ENCODE results near the gene LRRC74A.

Gene LRRC74A

DNA sequence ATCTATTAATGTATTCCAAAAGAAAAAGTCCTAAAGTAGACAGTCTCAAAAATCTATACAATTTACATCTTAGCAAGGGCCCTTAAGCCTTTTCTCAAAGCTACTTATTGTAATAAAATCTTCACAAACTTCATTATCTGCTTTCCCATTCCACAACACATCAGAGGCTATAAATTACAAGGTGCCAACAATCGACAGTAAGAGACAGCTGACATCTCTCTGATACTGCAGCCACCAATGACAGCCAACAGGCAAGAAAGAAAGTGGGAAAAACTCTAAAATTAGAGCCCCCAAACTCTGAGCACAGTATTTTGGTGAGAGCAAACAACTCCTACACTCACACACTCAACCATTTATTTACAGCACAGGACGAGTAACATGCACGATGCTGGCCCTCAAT lies 15.7 kb upstream of the LRRC74A start:
- no peak for DNase-seq (ENCODE audit: low read depth, low spot score)

DNA sequence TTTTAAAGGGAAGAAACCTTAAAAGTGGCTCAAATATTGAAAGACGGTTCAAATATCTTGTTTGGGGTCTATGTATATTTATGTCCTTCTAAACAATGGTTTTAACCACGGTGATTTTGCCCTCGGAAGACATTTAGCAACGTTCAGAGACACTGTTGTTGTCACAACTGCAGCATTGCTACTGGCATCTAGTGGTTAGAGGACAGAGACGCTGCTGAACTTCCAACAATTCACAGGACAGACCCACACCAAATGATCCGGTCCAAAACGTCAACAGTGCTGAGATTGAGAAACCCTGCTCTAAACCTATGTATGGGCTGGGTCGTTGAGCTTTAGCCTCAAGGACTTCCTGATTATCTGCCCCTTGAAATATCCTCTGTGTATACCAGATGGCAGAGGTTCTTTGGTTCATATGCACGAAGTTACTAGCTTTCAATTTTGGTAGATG lies 15.2 kb upstream of the LRRC74A start:
- peak; percentile 39 for DNase-seq (ENCODE audit: low read depth, low spot score)

DNA sequence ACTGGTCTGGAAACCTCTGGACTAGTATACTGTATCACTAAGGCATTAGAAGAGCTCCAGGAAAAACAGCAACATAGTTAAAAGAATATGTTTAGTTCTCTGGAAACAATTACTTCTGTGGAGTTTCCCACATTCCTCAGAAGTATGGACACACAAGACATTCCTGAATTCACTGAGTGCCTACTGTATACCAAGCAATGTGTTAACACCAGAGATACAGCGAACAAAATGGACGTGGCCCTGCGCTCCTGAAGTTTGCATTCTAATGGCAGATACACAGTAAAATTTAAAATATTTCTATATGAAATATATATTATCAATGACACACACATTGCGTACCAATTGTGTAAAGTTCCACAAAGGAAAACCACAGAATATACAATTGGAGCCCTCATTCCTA lies 14.6 kb upstream of the LRRC74A start:
- peak; percentile 20 for DNase-seq (ENCODE audit: low read depth, low spot score)

DNA sequence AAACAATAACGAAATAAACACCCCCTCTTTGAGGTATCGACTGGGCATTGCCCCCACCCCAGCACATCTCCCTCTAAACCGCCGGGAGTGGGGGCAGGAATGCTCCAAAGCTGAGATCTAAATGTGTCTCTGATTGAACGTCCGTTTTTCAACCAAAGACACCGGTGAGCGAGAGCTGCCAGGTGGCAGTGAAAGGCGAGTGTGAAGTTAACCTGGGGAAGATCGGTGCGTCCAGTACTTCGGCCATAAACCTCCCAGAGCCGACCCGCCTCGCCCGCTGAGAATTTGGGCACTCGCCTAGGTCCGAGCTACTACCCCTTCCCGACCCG lies 14.2 kb upstream of the LRRC74A start:
- DNase-seq (ENCODE audit: low read depth, low spot score): peak; percentile 29

DNA sequence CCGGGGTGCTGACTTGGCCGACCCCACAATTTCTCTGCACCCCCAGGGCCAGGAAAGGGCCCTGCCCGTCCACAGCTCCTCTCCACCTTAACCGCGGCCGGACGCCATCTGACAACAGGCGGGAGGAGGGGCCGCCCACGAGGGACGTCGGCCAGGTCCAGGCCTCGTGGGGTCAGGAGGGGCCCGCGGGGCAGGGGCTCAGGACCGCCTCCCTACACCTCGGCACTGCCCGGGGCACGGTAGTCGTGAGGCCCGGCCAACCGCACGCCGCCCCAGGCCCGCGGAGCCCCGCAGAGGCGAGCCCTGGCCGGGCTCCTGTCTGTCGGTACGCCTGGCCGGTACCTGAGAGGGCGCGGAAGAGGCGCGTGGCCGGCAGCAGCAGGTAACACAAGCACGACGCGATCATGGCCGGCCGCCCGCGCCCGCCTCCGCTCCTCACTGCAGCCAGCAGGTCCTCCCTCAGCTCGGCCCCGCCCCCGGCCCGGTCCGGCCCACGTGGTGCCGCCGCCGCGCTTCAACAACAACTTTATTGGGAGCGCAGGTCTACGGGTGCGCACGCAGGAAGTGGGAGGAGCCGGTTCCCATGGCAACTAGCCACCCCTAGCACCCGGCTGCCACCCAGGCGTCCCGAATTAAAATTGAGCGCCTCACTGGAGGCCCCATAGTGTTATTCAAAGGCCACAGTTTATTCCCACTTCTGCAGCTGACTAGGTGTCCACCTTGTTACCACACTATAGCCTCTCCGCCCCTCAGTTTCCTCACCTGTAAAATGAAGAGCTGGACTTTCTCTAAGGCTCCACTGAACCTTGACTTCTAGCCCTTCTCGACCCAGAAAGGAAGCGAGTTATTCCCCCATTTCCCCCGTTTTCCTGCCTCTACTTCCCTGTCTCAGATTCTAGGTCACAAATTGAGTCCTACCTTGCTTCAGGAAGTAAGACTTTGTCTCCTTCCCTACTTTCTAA lies 13.5 kb upstream of the LRRC74A start, which contains the start of gene ANGEL1:
Gene ANGEL1, minus strand, starts transcription at position 461 of the 962 bp plus-strand sequence. Its CDS starts 55 bp downstream, at position 406.
- DNase-seq (ENCODE audit: low read depth, low spot score): peak; percentile 98

DNA sequence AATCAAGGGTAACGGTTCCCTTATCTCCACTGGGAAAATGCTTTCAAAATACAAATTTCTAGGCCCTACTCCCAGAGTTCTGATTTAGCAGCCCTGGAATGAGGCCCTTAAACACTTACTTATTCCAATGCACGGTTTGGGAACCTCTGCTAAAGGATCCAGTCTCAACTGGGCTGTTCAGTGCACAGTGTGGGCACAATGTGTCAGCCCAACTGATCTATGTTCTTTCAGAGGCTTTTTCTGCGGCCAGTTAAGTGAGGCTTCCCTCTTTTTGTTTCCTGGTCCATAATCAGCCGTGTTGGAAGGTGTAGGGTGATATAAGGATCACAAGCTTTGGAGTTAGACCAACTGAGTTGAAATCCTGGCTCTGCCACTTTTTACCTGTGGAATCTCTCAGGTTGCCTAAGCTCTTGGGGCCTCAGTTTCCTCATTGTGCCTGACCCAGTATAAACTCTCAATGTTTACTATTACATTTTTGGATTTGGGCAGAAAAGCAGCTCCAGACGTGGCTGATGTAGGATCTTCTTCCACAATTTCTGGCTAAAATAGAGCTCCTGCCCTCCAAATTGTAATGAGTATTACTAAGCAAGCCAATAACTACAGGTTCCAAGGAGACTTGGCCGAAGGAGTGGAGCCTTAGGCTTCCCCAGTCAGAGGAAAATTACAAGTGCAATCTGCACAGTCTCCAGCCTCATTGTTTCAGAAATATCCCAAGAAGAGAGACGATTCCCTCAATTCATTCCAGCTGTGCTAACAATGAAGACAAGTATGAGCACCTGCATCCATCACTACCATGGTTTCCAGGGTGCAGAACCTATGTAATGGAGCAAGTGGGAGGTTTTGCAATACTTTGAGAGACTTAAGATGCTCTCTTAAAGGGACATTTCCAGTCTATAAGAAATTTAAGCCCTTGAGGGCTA lies 11.2 kb upstream of the LRRC74A start:
- DNase-seq (ENCODE audit: low read depth, low spot score): no peak

DNA sequence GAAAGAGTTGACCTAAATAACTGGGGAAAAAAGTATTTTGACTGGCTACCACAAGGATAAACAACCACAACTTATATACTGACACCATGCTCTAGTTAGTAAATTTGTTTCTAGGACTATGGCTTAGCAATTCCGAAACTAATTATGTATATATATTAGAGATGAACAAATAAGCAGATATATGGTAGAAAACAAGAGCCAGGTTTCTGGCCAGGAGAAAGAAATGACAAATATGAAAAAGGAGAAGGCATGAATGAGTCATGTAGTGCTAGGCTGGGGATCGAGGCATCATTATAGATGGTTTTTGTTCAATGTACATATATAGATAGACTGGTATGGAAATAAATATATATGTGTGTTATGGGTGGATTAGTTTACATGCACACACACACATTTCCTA lies 5.5 kb upstream of the LRRC74A start:
- DNase-seq (ENCODE audit: low read depth, low spot score): no peak

DNA sequence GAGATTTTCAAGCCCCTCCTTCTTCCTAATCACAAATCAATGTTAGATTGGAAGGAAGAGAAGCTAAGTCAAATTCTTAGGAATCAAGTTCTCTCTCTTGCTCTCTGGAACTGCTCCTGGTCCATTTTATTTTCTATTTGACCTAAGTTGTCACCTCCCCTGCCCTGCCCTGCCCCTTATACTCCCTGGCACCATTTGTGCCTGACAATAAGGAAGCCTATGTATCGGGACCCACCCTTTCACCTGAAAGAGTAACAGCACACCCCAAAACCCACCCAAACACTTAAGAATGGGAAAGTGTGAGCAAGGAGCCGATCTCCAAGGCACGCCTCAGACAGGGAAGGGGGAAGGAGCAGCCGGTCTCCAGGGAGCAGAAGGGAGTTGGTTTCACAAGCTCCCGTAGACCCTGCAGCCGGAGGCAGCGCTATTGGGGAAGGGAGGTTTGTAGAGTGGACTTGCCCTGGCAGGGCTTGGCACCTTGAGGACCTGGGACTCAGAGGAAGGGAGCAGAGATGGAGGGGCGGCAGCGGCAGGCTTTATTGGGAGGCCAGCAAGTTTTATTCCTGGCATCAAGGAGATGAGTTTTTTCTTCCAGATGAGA lies 1.6 kb downstream of the LRRC74A start:
- no peak for DNase-seq (ENCODE audit: low read depth, low spot score)

DNA sequence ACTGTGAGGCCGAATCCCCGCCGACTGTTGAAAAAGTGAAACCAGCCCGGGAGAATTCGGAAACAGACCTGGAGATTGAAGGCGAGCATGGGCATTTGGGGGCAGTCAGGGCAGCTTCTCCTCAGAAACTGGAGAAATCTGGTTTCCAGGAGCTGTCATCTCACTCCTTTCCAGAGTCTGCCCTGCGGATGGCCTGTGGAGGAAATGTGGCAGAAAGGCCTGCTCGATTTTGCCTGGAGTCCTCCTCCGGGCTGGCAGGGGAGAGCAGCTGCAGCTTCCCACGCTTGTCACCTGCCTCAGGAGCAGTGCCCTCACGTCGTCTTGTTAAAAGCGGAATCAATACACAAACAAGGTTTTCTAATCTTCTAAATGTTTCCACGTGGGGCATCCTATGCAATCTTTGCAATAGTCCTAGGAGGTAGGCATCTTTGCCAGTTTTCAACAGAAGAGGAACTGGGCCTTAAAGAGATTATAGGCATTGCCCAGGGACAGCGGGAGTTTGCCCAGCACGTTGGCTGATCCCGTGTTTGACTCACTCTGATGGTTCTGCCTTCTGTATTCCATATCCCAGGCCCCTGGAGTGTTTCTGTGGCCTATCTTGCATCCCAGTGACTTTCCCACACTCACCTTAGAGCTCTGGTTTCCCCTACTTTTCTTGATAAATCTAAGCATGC lies 2.3 kb downstream of the LRRC74A start:
- no peak for DNase-seq (ENCODE audit: low read depth, low spot score)

DNA sequence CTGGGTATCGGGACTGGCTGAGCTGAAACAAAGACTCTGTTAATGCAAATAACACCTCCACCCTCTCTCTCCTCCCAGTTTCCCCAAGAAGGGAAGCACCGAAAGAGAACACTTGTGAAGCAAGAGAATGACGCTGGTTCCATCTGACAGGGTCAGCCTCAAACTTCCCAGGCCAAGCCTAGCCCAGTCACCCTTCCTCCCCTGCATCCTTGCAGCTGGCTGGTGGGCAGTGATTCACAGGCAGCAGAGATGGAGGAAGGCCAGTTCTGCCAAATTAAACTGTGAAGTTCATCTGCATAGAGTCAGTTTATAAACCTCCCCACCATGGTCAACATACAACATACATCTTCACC lies 2.8 kb downstream of the LRRC74A start:
- no peak for DNase-seq (ENCODE audit: low read depth, low spot score)

DNA sequence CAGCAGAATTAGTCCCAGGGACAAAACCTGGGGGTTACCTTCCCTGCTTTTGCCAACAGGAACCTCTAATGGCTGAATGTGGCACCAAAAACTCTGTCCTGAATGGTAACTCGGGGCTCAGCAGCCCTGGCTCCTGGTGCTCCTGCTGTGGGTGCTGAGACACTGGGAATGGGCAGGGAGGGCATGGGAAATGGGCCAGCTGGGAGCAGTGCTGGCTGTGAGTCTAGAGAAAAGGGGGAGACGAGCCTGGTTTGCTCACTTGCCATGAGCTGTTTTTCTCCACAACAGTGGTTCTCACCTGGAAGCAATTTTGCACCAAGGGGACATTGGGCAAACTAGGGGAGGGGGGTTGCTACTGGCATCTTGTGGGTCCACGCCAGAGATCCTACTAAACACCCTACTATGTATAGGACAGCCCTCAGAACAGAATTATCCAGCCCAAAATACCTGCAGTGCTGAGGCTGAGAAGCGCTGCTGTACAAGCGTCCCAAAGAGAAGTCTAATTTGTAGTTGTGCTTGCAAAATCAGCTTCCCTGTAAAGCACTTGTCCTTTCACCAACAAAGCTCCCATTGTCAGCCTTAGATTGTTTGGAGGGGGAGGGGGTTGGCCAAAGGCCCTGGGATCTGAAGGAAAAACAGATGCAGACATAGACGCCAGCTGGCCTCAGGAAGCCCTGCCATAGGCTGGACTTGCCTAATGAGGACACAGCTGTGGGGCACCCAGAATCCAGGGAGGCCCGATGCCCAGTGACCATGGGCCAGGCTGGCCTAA lies 3.6 kb downstream of the LRRC74A start:
- peak; percentile 49 for DNase-seq (ENCODE audit: low read depth, low spot score)

DNA sequence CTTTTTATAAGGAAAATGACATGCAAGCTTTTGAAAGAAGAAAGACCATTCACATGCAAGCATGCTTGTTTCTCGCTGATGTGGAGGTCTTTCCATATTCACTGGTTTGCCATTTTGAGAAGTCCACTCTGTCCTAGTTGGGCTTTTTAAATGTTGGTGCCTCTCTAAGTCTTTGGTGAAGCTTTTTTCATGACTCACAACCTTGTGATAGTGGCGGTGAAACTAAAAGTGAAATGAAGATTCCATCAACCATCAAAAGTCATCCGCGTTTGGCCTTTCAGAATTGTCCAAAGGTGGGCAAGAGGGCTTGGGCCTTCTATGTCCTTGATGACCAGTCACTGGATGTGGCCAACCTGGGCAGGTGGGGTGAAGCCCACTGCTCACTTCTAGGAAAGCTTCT lies 4.3 kb downstream of the LRRC74A start:
- no peak for DNase-seq (ENCODE audit: low read depth, low spot score)

DNA sequence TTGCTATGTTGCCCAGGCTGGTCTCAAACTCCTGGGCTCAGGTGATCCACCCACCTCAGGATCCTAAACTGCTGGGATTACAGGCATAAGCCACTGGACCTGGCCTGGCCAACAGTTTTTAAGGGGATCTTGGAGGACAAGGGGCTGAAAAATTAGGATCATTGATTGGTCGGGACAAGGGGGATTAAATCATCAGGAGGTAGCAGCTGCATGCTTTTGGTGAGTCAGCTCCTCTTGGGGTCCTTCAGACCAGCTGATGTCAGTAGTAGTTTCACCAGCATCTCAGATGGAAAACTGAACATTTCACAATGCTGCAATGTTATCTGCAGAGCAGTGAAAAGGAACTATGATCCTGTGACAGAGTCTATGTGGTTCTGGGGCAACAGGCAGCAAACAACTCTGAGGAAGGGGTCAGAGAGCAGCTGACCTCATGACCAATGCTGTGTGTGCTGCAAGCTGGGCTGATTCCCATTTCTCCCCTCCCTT lies 6.3 kb downstream of the LRRC74A start:
- DNase-seq (ENCODE audit: low read depth, low spot score): no peak

DNA sequence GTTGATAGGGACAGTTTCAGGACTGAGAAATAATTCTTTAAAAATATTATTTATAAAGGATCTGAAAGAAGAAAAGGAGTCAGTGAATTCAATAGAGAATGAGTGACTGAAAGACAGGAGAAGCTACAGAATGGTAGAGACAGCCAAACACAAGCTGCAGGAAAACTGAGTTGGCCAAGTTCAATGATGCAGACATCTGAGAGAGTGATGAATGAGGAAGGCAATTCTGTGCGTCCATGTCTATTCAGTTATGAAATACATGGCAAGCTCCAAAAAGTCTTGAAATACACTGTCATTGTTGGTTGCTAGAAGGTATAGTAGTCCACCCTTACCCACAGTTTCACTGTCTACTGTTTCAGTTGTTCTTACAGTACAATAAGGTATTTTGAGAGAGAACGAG lies 6.8 kb downstream of the LRRC74A start:
- no peak for DNase-seq (ENCODE audit: low read depth, low spot score)

DNA sequence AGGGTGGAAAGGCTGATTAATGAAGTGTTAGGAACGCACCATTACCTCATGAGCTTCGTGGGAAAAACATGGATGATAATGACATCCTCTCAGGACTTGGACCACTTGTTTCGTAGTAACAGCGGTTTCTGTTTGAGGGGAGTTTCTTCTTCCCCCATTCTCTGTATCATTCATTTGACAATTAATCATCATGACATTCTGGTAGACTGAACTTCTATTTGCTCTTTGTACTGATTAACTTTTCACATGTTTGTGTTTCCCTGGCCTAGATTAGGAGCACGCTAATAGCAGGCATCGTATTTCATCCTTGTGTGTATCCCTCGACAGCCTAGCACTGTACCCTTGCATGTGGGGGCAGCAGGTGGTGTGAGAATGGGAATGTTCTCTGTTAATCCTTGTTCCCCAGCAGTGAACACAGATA lies 8.0 kb downstream of the LRRC74A start:
- DNase-seq (ENCODE audit: low read depth, low spot score): no peak

DNA sequence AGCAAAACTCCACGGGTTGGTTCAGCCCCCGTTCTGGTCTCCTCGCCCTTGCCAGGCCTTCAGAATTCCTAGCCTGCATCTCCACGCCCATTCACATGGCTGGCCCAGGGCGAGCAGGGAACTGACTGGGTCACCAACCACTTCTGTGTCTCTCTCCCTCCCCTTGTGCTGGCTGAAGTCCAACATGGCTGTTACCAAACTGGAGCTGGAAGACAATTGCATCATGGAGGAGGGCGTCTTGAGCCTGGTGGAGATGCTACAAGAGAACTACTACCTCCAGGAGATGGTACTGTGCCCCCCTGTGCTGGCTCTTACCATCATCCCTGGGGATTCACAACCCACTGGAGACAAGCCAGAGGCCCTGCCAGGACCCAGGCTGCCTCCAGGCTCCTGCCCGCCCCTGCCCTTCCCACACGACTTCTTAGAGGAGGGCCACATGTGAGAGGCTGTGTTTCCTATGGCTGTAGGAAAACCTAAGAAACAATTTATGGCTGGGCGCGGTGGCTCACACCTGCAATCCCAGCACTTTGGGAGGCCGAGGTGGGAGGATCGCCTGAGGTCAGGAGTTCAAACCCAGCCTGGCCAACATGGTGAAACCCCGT lies 9.9 kb downstream of the LRRC74A start:
- DNase-seq (ENCODE audit: low read depth, low spot score): no peak

DNA sequence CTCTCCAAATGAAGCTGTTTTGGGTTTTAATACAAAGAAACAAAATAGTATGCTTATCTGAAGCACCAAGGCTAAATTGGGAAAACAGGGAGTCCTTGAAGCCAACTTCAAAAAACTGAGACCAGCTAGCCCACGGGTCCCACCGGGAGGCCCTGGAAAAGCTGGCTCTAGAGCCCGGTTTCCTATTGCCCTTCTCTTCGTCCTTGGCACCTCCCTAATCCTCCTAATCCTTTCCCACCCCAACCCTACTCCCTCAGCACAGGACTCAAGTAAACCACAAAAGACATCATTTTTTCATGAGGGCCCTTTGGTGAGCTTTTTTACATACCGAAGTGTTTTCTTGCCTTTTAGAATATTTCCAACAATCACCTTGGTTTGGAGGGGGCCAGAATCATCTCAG lies 11.3 kb downstream of the LRRC74A start:
- no peak for DNase-seq (ENCODE audit: low read depth, low spot score)

DNA sequence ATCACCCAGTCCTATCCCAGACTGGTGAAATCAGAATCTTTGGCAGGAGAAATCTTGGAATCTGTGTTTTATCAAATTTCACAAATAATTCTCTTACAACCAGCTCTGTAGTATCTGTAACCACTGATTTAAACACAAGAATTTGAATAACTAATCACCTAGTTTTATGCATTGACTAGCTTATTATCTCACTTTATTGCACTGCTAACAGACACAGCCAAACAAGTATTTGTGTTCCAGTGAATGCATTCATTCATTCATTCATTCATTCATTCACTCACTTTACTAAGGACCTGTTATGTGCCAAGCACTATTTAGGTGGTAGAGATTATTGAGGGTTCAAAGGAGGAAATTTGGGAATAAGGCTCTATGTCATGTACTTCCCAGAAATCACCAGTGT lies 16.2 kb downstream of the LRRC74A start:
- no peak for DNase-seq (ENCODE audit: low read depth, low spot score)

DNA sequence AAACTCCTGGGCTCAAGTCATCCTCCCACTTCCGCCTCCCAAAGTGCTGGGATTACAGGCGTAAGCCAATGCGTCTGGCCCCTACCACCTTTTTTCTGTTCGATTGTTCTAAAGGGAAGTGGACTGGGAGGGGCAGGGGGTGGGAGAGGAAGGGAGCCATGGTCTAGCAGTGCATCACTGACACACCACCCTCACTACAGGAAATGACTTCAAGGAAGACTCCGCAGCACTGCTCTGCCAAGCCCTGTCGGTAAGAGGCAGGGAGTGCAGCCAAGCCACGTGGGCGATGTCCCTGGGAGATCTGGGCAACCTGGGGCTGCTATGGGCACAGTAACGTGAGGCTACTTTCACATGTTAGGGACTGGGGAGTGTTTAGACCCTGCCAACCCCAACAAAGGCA lies 18.0 kb downstream of the LRRC74A start:
- DNase-seq (ENCODE audit: low read depth, low spot score): peak; percentile 14
